Medulla oblongata (tissue), 1 donor: ENCODE data around the gene C4orf51.

Experiments
- DNase-seq: peaks from one replicate; pipeline ENCODE4 v3.0.0-alpha.2; 2015; ENCODE audit errors: extremely low spot score

C4orf51 gene

GRCh38 chr4:145709843-145710242, 29.9 kb downstream of the C4orf51 start:
- DNase-seq: no peak

- no peak for DNase-seq
Measured at GRCh38 chr4:145716200-145716599, 36.3 kb downstream of the C4orf51 start.

- no peak for DNase-seq
Measured at GRCh38 chr4:145716661-145717200, 36.8 kb downstream of the C4orf51 start.

- DNase-seq: no peak
Measured at GRCh38 chr4:145719752-145720624, 40.0 kb downstream of the C4orf51 start.

- no peak for DNase-seq
Measured at GRCh38 chr4:145720656-145721055, 40.7 kb downstream of the C4orf51 start.

- no peak for DNase-seq
Measured at GRCh38 chr4:145722561-145722960, 42.6 kb downstream of the C4orf51 start.

GRCh38 chr4:145723336-145723735, 43.4 kb downstream of the C4orf51 start:
- no peak for DNase-seq

- no peak for DNase-seq
Measured at GRCh38 chr4:145730026-145730425, 50.1 kb downstream of the C4orf51 start.

- peak; percentile 8 for DNase-seq
Measured at GRCh38 chr4:145731028-145731427, 51.1 kb downstream of the C4orf51 start.

GRCh38 chr4:145732001-145732815, 52.3 kb downstream of the C4orf51 start:
- DNase-seq: peak; percentile 25

- DNase-seq: peak; percentile 95
Measured at GRCh38 chr4:145732895-145733880, 53.2 kb downstream of the C4orf51 start.

GRCh38 chr4:145734031-145734430, 54.1 kb downstream of the C4orf51 start:
- DNase-seq: peak; percentile 9

GRCh38 chr4:145734576-145735346, 54.8 kb downstream of the C4orf51 start:
- DNase-seq: peak; percentile 8

- peak; percentile 7 for DNase-seq
Measured at GRCh38 chr4:145735347-145735675, 55.4 kb downstream of the C4orf51 start.

GRCh38 chr4:145735827-145736226, 55.9 kb downstream of the C4orf51 start:
- no peak for DNase-seq

GRCh38 chr4:145736241-145736831, 56.4 kb downstream of the C4orf51 start:
- DNase-seq: peak; percentile 26

- no peak for DNase-seq
Measured at GRCh38 chr4:145739845-145740244, 59.9 kb downstream of the C4orf51 start.

- no peak for DNase-seq
Measured at GRCh38 chr4:145740806-145741205, 60.9 kb downstream of the C4orf51 start.

GRCh38 chr4:145743641-145744040, 63.7 kb downstream of the C4orf51 start:
- no peak for DNase-seq

- DNase-seq: no peak
Measured at GRCh38 chr4:145755802-145756201, 75.9 kb downstream of the C4orf51 start.
